WTC11 (cell line): ENCODE results near the gene GPR108.

Source experiments
- CREM ChIP-seq: sonication (generic); formaldehyde crosslinking; IDR thresholded peaks from 2 replicates; pipeline ENCODE4 v1.8.1; 2022; ENCODE audit warnings: mild to moderate bottlenecking, missing genetic modification reagents, moderate library complexity
- JUN ChIP-seq: sonication (generic); formaldehyde crosslinking; IDR thresholded peaks from 2 replicates; pipeline ENCODE4 v1.8.0; 2023; ENCODE audit warnings: mild to moderate bottlenecking, missing genetic modification reagents
- NFYB ChIP-seq: sonication (generic); formaldehyde crosslinking; conservative IDR thresholded peaks from 2 replicates; pipeline ENCODE4 v1.8.0; 2022; ENCODE audit warnings: low read depth, missing genetic modification reagents
- NR2C2 ChIP-seq: sonication (generic); formaldehyde crosslinking; IDR thresholded peaks from 2 replicates; pipeline ENCODE4 v1.8.0; 2022; ENCODE audit warnings: mild to moderate bottlenecking, missing genetic modification reagents
- TF ChIP-seq, protein P1 (sequence below): fragments of 250-450 bp; sonication (Bioruptor Pico); IDR thresholded peaks from 2 replicates; pipeline ENCODE4 v1.9.0; 2021; ENCODE audit warnings: mild to moderate bottlenecking
- TF ChIP-seq, protein P2 (sequence below): fragments of 200-600 bp; IDR thresholded peaks from 2 replicates; pipeline ENCODE4 v1.8.0; 2022; ENCODE audit warnings: antibody characterized with exemption
- TF ChIP-seq, protein P3 (sequence below): sonication (generic); formaldehyde crosslinking; IDR thresholded peaks from 2 replicates; pipeline ENCODE4 v1.8.1; 2023; ENCODE audit warnings: mild to moderate bottlenecking, missing genetic modification reagents, moderate library complexity
- TF ChIP-seq, protein P4 (sequence below): sonication (generic); formaldehyde crosslinking; conservative IDR thresholded peaks from 2 replicates; pipeline ENCODE4 v1.8.1; 2023; ENCODE audit warnings: mild to moderate bottlenecking, low read depth, missing genetic modification reagents, moderate library complexity

DNA sequence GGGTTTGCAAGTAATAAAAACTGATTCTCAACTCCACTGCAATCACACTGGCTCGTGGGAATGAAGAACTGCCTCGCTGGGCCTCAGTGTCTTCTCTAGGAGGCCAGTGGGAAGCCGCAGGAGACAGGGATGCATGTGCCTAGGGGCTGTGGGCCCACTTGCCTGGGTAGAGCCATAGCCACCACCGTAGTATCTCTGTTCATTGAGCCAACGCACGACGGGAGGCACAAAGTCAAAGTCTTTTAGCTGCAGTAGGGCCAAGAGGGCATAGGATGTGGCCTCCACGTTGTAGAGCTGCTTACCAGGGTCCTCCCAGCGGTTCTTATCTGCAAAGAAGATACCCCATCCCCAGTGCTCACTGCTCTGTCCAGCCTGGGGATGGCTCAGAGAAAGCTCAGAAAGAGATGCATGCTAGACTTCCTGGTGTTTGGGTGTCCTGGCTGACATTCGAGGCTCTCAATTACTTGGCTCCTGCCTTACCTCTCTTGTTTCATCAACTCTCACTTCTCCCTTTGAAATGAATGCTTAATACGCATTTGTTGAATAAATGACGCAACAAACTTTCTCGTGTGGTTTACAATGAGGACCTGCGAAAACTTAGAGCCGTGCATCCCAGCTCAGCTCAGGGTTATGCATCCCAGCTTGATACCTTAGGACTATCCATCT lies 51.3 kb downstream of the GPR108 start:
- TF ChIP-seq, protein P1, sequence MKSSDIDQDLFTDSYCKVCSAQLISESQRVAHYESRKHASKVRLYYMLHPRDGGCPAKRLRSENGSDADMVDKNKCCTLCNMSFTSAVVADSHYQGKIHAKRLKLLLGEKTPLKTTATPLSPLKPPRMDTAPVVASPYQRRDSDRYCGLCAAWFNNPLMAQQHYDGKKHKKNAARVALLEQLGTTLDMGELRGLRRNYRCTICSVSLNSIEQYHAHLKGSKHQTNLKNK: no peak
- TF ChIP-seq NR2C2 (CRISPR knock-in tag) (no peak), CREM (CRISPR knock-in tag) (no peak), NFYB (CRISPR knock-in tag) (no peak), JUN (CRISPR knock-in tag) (no peak)
- TF ChIP-seq, protein P2, sequence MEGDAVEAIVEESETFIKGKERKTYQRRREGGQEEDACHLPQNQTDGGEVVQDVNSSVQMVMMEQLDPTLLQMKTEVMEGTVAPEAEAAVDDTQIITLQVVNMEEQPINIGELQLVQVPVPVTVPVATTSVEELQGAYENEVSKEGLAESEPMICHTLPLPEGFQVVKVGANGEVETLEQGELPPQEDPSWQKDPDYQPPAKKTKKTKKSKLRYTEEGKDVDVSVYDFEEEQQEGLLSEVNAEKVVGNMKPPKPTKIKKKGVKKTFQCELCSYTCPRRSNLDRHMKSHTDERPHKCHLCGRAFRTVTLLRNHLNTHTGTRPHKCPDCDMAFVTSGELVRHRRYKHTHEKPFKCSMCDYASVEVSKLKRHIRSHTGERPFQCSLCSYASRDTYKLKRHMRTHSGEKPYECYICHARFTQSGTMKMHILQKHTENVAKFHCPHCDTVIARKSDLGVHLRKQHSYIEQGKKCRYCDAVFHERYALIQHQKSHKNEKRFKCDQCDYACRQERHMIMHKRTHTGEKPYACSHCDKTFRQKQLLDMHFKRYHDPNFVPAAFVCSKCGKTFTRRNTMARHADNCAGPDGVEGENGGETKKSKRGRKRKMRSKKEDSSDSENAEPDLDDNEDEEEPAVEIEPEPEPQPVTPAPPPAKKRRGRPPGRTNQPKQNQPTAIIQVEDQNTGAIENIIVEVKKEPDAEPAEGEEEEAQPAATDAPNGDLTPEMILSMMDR: no peak
- TF ChIP-seq, protein P3, sequence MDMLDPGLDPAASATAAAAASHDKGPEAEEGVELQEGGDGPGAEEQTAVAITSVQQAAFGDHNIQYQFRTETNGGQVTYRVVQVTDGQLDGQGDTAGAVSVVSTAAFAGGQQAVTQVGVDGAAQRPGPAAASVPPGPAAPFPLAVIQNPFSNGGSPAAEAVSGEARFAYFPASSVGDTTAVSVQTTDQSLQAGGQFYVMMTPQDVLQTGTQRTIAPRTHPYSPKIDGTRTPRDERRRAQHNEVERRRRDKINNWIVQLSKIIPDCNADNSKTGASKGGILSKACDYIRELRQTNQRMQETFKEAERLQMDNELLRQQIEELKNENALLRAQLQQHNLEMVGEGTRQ (CRISPR knock-in tag): no peak
- TF ChIP-seq, protein P4, sequence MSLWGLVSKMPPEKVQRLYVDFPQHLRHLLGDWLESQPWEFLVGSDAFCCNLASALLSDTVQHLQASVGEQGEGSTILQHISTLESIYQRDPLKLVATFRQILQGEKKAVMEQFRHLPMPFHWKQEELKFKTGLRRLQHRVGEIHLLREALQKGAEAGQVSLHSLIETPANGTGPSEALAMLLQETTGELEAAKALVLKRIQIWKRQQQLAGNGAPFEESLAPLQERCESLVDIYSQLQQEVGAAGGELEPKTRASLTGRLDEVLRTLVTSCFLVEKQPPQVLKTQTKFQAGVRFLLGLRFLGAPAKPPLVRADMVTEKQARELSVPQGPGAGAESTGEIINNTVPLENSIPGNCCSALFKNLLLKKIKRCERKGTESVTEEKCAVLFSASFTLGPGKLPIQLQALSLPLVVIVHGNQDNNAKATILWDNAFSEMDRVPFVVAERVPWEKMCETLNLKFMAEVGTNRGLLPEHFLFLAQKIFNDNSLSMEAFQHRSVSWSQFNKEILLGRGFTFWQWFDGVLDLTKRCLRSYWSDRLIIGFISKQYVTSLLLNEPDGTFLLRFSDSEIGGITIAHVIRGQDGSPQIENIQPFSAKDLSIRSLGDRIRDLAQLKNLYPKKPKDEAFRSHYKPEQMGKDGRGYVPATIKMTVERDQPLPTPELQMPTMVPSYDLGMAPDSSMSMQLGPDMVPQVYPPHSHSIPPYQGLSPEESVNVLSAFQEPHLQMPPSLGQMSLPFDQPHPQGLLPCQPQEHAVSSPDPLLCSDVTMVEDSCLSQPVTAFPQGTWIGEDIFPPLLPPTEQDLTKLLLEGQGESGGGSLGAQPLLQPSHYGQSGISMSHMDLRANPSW (CRISPR knock-in tag): no peak
